HepG2 (cell line): ENCODE measurements around the gene KLHL3.

Experiments
- DNMT3B ChIP-seq: conservative IDR thresholded peaks from 2 replicates; pipeline ENCODE4 v1.6.1; 2016; ENCODE audit warnings: missing biosample characterization, control low read depth
- GABPA ChIP-seq, 2 experiments: IDR thresholded peaks; 2 replicates each; pipeline ENCODE4 v1.6.1; 2011 to 2016; ENCODE audit warnings: low read depth in 2 of 2, low read length in 1 of 2, missing biosample characterization in 1 of 2, missing genetic modification characterization in 1 of 2
- GATA4 ChIP-seq: sonication (generic); IDR thresholded peaks from 2 replicates; pipeline ENCODE4 v1.6.1; 2016; ENCODE audit warnings: antibody characterized with exemption, low read depth, borderline replicate concordance
- MAFF ChIP-seq: IDR thresholded peaks from 2 replicates; pipeline ENCODE4 v1.6.1; 2011; ENCODE audit warnings: low read depth, low read length, improper control_type of control experiment
- MYC ChIP-seq: sonication (generic); formaldehyde crosslinking; IDR thresholded peaks from 2 replicates; pipeline ENCODE4 v1.9.0; 2021; ENCODE audit warnings: missing genetic modification reagents, borderline replicate concordance
- POLR2AphosphoS5 ChIP-seq: IDR thresholded peaks from 2 replicates; pipeline ENCODE4 v1.6.1; 2012; ENCODE audit warnings: low read depth, low read length
- RFX5 ChIP-seq: IDR thresholded peaks from 2 replicates; pipeline ENCODE4 v1.6.1; 2011; ENCODE audit warnings: low read depth, low read length, improper control_type of control experiment
- SP1 ChIP-seq, 2 experiments: fragments of 450-650 bp in 1 of 2; sonication (generic) in 1 of 2; formaldehyde crosslinking in 1 of 2; IDR thresholded peaks; 2 replicates each; pipeline versions ENCODE4 v1.4.0 to v1.6.1; 2016 to 2020; ENCODE audit warnings: missing genetic modification reagents in 1 of 2
- TF ChIP-seq, protein P1 (sequence below): sonication (generic); formaldehyde crosslinking; IDR thresholded peaks from 2 replicates; pipeline ENCODE4 v1.9.0; 2021; ENCODE audit warnings: missing genetic modification reagents, borderline replicate concordance
- TF ChIP-seq, protein P2 (sequence below): sonication (generic); formaldehyde crosslinking; IDR thresholded peaks from 2 replicates; pipeline ENCODE4 v1.4.0; 2020; ENCODE audit warnings: missing genetic modification reagents

DNA sequence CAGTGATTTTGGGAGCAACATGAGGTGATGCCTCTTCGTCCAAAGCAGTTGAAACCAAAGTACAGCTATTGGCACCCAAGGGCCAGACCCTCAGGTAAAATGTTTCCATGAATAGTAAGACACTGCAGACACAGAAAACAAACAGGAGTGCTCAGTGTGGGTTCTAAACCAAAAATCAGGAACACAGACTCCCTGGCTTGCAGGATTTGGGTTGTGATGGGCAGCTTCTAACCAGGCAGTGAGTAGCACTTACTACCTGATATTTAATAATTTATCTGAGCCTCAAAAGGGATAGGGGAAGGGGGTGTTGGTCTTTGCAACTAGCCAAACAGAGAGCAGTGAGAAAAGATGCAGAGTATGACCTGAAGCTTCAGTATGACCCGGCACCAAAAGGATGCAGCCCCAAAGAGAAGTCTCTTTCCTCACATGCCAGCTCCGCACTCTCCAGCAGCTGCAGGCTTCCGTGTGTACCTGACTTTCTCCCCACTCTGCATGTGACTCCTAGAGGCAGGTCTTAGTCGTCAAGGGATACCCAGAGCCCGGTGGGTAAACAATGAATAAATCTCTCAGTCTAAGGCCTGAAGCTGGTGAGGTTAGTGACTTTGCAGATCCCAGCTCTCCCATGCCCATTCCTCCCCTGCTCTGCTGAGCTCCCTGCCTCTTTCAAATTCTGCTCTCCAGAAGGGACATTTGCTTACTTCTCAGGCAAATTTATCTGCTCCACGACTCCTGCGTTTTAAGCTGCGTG, 131.4 kb downstream of the KLHL3 start:
- TF ChIP-seq GABPA (IDR thresholded peaks at IDR 0.05; ENCODE audit: low read depth, low read length) (no peak), GABPA (CRISPR knock-in tag; IDR thresholded peaks at IDR 0.05; ENCODE audit: low read depth) (no peak), RFX5 (no peak), MYC (CRISPR knock-in tag) (no peak), POLR2AphosphoS5 (no peak), MAFF (no peak), GATA4 (no peak), SP1 (IDR thresholded peaks at IDR 0.05) (no peak), SP1 (CRISPR knock-in tag; IDR thresholded peaks at IDR 0.05) (no peak), DNMT3B (CRISPR knock-in tag) (no peak)
- TF ChIP-seq, protein P1, sequence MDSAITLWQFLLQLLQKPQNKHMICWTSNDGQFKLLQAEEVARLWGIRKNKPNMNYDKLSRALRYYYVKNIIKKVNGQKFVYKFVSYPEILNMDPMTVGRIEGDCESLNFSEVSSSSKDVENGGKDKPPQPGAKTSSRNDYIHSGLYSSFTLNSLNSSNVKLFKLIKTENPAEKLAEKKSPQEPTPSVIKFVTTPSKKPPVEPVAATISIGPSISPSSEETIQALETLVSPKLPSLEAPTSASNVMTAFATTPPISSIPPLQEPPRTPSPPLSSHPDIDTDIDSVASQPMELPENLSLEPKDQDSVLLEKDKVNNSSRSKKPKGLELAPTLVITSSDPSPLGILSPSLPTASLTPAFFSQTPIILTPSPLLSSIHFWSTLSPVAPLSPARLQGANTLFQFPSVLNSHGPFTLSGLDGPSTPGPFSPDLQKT (CRISPR knock-in tag), result no peak
- TF ChIP-seq, protein P2, sequence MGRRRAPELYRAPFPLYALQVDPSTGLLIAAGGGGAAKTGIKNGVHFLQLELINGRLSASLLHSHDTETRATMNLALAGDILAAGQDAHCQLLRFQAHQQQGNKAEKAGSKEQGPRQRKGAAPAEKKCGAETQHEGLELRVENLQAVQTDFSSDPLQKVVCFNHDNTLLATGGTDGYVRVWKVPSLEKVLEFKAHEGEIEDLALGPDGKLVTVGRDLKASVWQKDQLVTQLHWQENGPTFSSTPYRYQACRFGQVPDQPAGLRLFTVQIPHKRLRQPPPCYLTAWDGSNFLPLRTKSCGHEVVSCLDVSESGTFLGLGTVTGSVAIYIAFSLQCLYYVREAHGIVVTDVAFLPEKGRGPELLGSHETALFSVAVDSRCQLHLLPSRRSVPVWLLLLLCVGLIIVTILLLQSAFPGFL (CRISPR knock-in tag), result no peak
